Stimulated activated naive CD8-positive, alpha-beta T cell treated with anti-CD3 and anti-CD28 coated beads, Interleukin-15, Interleukin-2, amounts not matched to agents 100 ng/mL and 50 ng/mL, for 24 hours (primary cell): ENCODE results near the gene IKBKG.
"Not testable (repeated sequence)": the region's sequence is repeated elsewhere in the genome, so short reads cannot be mapped to it uniquely, and the experiment has no call there.

ENCODE experiments used
- H3K27ac Mint-ChIP-seq: one replicate; pipeline ENCODE4 v1.8.0; 2021; ENCODE audit warnings: mild to moderate bottlenecking, mixed read lengths
- H3K27me3 Mint-ChIP-seq: one replicate; pipeline ENCODE4 v1.8.0; 2021; ENCODE audit warnings: mixed read lengths
- H3K36me3 Mint-ChIP-seq: one replicate; pipeline ENCODE4 v1.8.0; 2021; ENCODE audit warnings: low read depth, mixed read lengths
- H3K4me1 Mint-ChIP-seq: one replicate; pipeline ENCODE4 v1.8.0; 2021; ENCODE audit warnings: low read depth, mixed read lengths
- H3K4me3 Mint-ChIP-seq: one replicate; pipeline ENCODE4 v1.8.0; 2021; ENCODE audit warnings: mild to moderate bottlenecking, mixed read lengths
- H3K9me3 Mint-ChIP-seq: one replicate; pipeline ENCODE4 v1.8.0; 2021; ENCODE audit warnings: mixed read lengths

IKBKG gene

GRCh38 chrX:154573061-154573460, 25.6 kb downstream of the IKBKG start:
- H3K27me3 Mint-ChIP-seq, H3K4me3 Mint-ChIP-seq, H3K27ac Mint-ChIP-seq, H3K4me1 Mint-ChIP-seq, H3K36me3 Mint-ChIP-seq, H3K9me3 Mint-ChIP-seq: not testable (repeated sequence)

- H3K27ac Mint-ChIP-seq, H3K4me1 Mint-ChIP-seq, H3K27me3 Mint-ChIP-seq, H3K4me3 Mint-ChIP-seq, H3K36me3 Mint-ChIP-seq, H3K9me3 Mint-ChIP-seq: not testable (repeated sequence)
Observed at GRCh38 chrX:154575076-154575475, 27.7 kb downstream of the IKBKG start.

DNA sequence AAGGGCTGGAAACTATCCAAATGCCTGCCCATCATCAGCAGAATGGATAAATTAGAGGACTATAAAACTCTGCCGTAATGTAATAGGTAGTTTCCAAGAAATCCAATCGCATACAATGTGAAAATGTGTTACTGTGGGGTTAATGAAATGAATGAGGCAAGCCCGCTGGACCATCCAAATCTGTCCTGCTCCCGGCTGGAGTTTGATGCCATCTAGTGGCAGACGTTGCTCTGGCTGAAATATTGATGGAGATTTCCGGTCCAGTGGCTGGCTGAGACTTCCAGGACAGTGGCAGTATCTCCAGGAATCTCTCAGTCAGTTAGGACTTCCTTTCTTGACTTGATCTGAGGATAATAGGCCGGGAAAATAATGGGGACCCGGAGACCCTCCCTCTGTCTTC, 35.6 kb downstream of the IKBKG start:
- H3K27ac Mint-ChIP-seq, H3K4me1 Mint-ChIP-seq, H3K9me3 Mint-ChIP-seq, H3K4me3 Mint-ChIP-seq, H3K36me3 Mint-ChIP-seq, H3K27me3 Mint-ChIP-seq: not testable (repeated sequence)

DNA sequence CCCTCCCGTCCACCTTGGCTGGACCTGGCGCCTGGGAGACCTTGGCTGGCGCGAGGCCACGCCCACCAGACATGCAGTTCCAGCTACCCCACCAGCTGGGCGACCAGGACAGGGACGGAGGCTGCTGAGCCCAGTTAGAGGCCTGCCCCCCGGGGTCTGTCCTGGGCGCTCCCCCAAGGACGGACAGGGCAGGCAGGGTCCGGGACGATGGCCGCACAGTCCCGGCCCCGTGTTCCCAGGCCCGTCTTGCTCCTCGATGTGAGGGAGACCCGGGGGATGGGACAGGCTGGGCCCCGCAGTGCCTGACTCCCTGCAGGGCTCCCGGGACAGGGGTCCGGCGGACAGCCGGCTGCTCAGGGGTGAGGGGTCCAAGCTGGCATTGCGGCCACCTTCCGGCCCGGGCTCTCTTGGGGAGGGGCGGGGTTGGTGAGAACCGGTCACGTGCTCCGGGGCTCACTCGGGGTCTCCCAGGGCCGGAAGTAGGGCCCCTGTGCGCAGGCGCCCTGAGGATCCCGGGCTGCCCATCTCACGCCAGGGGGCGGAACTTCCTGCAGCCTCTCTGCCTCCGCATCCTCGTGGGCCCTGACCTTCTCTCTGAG, 37.3 kb downstream of the IKBKG start, which contains the start of gene CTAG1A:
TSS of gene CTAG1A (plus strand) at position 549 of the 599 bp plus-strand sequence. CDS start 74 bp downstream, outside the sequence.
- not testable (repeated sequence) for H3K9me3 Mint-ChIP-seq, H3K36me3 Mint-ChIP-seq, H3K4me1 Mint-ChIP-seq, H3K4me3 Mint-ChIP-seq, H3K27ac Mint-ChIP-seq, H3K27me3 Mint-ChIP-seq

DNA sequence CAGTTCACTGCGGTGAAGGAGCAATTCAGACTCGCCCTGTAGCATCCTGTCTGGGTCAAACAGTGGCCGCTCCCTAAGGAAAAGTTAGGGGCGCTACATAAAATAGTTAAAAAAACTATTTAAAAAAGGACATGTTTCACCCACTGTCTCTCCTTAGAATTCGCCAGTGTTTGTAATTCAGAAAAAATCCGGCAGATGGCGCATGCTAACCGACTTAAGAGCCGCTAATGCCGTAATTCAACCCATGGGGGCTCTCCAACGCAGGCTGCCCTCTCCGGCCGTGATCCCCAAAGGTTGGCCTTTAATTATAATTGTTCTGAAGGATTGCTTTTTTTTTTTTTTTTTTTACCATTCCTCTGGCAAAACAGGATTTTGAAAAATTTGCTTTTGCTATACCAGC, 43.0 kb downstream of the IKBKG start:
- not testable (repeated sequence) for H3K36me3 Mint-ChIP-seq, H3K4me3 Mint-ChIP-seq, H3K27ac Mint-ChIP-seq, H3K27me3 Mint-ChIP-seq, H3K4me1 Mint-ChIP-seq, H3K9me3 Mint-ChIP-seq

DNA sequence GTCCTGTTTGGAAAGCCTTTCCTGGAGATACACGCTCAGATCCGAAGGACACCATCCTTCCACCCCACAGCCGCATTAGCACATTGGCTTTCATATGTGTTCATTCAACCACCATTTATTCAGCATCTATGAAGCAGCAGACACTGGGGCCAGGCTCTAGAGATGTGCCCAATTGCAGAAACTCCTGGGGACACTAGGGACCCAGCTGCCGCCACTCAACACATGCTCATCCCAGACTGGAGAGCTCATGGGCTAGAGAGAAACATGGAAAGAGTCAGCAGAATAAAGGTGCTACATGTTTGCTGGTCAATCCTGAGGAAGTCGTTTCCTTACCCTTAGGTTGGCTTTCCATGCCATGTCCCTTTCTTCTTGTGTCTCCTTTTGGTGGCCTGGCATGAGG, 45.1 kb downstream of the IKBKG start:
- H3K9me3 Mint-ChIP-seq: no peaks in the 10 kb centered on the region
- peaks cover 5% of the 10 kb centered on the region for H3K4me1 Mint-ChIP-seq
- H3K27ac Mint-ChIP-seq: no peak overlapping the region
- H3K36me3 Mint-ChIP-seq: no peaks in the 10 kb centered on the region
- no peaks in the 10 kb centered on the region for H3K27me3 Mint-ChIP-seq
- H3K4me3 Mint-ChIP-seq: no peak overlapping the region

- Mint-ChIP-seq H3K4me1 (peaks cover 5% of the 10 kb centered on the region), H3K27ac (no peak overlapping the region), H3K9me3 (no peaks in the 10 kb centered on the region), H3K27me3 (no peaks in the 10 kb centered on the region), H3K36me3 (no peaks in the 10 kb centered on the region), H3K4me3 (no peak overlapping the region)
Observed at GRCh38 chrX:154593201-154593600, 45.8 kb downstream of the IKBKG start.

DNA sequence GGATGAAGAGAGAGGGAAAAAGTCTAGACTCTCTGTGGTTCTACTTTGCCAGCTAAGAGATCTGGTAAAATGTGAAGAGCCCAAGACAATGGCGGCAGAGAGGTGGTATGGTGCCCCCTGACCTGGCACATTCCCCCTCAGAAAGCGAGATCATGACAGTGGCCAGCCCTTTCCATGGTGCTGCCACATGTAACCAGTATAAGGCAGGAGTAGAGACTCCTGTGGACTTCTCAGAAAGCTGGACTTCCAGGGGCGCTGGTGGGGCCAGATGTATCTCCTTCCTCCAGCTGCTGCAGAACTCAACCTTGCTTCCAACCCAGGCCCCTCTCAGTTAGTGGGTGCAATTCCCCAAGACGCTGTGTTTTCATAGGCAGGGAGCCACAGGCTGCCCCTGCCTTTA, 47.1 kb downstream of the IKBKG start:
- Mint-ChIP-seq H3K36me3 (no peaks in the 10 kb centered on the region), H3K27ac (no peak overlapping the region), H3K4me3 (no peak overlapping the region), H3K27me3 (no peaks in the 10 kb centered on the region), H3K9me3 (no peaks in the 10 kb centered on the region), H3K4me1 (peaks cover 5% of the 10 kb centered on the region)

DNA sequence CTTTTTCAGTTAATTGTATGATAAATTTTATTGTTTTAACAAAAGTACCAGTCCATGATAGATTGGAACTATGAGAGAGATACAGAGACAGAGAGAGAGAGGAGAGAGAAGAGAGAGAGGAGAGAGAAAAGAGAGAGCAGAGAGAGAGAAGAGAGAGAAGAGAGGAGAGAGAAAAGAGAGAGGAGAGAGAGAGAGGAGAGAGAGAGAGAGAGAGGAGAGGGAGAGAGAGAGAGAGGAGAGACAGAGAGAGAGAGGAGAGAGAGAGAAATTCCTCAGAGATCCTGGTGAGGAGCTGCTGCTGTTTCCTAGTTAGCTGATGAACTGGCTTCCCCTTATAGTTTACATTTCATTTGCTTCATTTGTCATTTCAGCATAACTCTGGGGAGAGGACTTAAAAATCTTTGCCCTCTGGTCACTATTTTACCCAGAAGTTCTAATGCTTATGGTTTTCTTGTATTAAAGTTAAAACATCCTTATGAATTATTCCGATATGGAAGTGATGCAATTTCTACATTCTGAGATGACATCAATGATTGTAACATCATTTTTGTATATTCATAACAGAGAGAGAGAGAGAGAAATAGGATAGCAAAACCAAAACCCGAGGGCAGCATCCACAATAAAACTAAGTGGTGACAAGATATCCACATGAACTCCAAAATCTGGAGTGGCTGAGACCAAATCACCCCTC, 48.3 kb downstream of the IKBKG start:
- Mint-ChIP-seq H3K27ac (no peak overlapping the region), H3K27me3 (no peaks in the 10 kb centered on the region), H3K4me1 (peaks cover 14% of the 10 kb centered on the region), H3K4me3 (no peak overlapping the region), H3K36me3 (no peaks in the 10 kb centered on the region), H3K9me3 (no peaks in the 10 kb centered on the region)

DNA sequence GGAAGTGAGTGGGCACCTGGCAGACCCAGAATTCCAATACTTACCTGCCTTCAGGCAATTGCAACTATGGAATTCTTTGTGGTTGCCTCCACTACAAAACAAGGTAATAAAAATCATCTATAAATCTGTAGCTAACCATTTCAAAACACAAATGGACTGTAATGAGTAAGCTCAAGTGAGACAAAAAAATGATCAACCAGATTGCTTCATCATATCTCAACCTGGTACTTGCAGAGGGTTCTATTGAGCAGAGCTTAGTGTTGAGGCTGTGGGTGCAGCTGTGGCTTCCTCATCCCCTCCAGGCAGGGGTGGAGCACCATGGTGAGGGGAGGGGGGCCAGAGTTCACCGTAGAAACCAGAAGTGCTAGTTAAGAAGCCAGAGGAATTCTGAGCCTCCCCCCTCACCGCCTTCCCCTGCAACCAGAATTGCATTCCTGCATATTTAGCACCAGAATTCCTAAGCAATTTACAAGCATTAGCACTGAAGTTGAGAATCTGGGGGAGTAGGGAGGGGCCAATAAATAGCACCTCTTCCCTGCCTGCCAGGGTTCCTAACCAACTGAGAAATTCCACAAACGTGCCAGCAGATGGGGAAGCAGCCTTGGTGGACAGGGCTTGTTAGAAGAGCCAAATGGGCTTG, 49.0 kb downstream of the IKBKG start:
- Mint-ChIP-seq H3K9me3 (no peaks in the 10 kb centered on the region), H3K4me1 (peaks cover 14% of the 10 kb centered on the region), H3K36me3 (no peaks in the 10 kb centered on the region), H3K27ac (no peak overlapping the region), H3K27me3 (no peaks in the 10 kb centered on the region), H3K4me3 (no peak overlapping the region)

DNA sequence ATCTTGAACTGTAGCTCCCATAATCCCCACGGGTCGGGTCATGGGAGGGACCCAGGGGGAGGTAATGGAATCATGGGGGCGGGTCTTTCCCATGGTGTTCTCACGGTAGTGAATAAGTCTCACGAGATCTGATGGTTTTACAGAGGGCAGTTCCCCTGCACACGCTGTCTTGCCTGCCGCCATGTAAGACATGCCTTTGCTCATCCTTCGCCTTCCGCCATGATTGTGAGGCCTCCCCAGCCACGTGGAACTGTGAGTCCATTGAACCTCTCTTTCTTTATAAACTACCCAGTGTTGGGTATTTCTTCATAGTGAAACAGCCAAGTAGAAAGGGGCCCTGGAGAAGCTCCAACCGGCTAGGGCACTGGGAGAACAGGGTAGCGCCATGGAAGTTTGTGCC, 49.8 kb downstream of the IKBKG start:
- Mint-ChIP-seq H3K36me3 (no peaks in the 10 kb centered on the region), H3K9me3 (no peaks in the 10 kb centered on the region), H3K4me3 (no peak overlapping the region), H3K4me1 (peaks cover 14% of the 10 kb centered on the region), H3K27me3 (no peaks in the 10 kb centered on the region), H3K27ac (no peak overlapping the region)

DNA sequence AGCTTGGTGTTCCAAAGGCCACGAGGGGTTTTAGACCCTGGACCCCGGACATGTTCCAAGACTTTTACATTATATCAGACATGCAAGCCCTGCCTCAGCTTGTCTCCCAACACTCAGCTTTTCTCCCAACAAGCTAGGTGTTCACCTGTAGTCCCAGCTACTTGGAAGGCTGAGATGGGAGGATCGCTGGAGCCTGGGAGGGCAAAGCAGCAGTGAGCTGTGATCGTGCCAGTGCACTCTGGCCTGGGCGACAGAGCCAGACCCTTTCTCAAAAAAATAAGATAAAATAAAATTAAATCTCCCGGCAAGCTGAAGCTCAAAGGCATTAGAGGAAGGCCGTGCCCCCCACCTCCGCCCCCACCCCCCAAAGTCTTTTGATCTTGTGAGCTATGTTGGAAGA, 51.2 kb downstream of the IKBKG start:
- H3K9me3 Mint-ChIP-seq: no peaks in the 10 kb centered on the region
- H3K4me3 Mint-ChIP-seq: no peak overlapping the region
- no peak overlapping the region for H3K27ac Mint-ChIP-seq
- peaks cover 14% of the 10 kb centered on the region for H3K4me1 Mint-ChIP-seq
- H3K27me3 Mint-ChIP-seq: no peaks in the 10 kb centered on the region
- H3K36me3 Mint-ChIP-seq: no peaks in the 10 kb centered on the region

DNA sequence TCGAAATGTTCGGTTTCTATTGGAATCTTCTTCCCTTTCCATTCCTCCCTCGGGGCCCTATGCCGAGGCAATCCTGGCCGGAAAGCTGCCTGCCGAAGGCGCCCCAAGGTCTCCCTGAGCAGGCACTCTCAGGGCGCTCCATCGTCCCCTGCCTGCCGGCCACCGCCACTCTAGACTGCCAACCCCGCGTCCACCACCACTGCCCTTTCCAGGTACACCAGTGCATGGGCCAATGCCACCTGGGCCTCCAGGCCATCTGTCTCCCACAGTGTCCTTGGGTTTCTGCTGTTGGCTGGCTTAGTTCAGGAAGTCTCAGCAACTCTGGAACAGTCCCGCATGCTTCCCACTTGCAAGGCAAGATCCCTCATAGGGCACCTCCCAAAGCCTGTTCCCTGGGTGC, 52.1 kb downstream of the IKBKG start:
- H3K4me3 Mint-ChIP-seq: no peak overlapping the region
- H3K27me3 Mint-ChIP-seq: no peaks in the 10 kb centered on the region

DNA sequence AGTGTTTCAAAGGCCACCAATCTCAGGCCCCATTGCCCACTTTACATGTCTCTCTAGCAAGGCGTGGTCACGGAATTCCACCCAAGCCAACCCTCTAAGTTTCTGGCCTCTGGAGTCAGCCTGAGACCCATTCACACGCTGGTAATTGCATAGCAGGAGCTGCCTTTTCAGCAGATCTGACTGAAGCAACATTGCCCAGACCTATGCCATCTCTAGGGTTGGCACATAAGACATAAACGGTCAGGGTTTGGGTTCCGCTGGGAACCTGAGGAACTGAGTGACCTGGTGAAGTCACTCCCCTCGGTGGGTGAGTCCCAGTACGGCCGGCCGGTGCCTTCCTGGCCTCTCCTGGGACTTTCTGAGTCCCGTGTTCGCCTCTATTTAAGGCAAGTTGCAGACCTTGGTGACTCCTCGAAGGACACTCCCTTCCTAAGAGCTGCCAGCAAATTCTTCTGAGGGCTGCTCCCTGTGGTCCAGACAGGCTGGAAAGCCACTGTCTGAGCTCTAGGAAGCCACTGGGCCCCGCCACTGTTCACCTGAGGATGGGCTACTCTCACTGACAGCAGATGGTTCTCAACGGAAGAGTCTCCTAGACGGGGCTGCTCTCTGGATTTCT, 53.4 kb downstream of the IKBKG start:
- Mint-ChIP-seq H3K4me1 (peaks cover 12% of the 10 kb centered on the region), H3K27me3 (no peaks in the 10 kb centered on the region), H3K9me3 (no peaks in the 10 kb centered on the region), H3K4me3 (no peak overlapping the region), H3K27ac (no peak overlapping the region), H3K36me3 (no peaks in the 10 kb centered on the region)

More for the DNA sequence above, 52.1 kb downstream of the IKBKG start:
- H3K9me3 Mint-ChIP-seq: no peaks in the 10 kb centered on the region
- no peaks in the 10 kb centered on the region for H3K36me3 Mint-ChIP-seq
- H3K4me1 Mint-ChIP-seq: peaks cover 14% of the 10 kb centered on the region
- no peak overlapping the region for H3K27ac Mint-ChIP-seq

DNA sequence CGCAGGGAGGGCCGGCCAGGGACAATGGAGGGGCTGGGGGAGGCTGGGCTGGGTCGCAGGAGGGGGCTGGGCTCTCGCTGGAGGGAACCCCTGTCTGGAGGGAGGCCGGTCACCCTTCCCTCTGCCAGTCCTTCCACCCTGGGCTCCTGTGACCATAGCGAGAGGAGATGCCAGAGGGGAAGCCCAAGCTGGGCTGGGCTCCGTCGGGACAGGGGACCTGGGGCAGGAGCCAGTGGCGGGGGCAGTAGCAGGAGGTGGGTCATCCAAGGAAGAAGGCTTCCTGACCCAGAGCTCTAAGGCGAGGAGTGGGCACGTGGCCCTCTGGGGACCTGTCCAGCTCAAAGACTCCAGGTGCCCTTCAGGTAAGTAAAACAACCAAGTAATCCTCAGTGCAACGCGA, 54.8 kb downstream of the IKBKG start:
- Mint-ChIP-seq H3K36me3 (no peaks in the 10 kb centered on the region), H3K4me3 (no peak overlapping the region), H3K27ac (no peak overlapping the region), H3K27me3 (no peaks in the 10 kb centered on the region), H3K4me1 (peaks cover 14% of the 10 kb centered on the region), H3K9me3 (no peaks in the 10 kb centered on the region)
